Neural crest cell (in vitro differentiated cells): Measurements from ENCODE around the gene CIROP. TPM values are rescaled to one million over a fixed set of nuclear protein-coding genes. Genes with fewer than 3 reads are reported as not detected.

ENCODE experiments used
- DNase-seq: peaks from one replicate; pipeline ENCODE4 v3.0.0; 2021; ENCODE audit warnings: low read depth, mixed read lengths, low spot score
- H3K27ac Mint-ChIP-seq: one replicate; pipeline ENCODE4 v1.8.0; 2021; ENCODE audit warnings: mild to moderate bottlenecking, mixed read lengths; ENCODE audit not compliant: unreplicated experiment
- H3K27me3 Mint-ChIP-seq: 2 replicates; pipeline ENCODE4 v1.8.0; 2021; ENCODE audit warnings: low read depth, mild to moderate bottlenecking, mixed read lengths
- H3K36me3 Mint-ChIP-seq: 2 replicates; pipeline ENCODE4 v1.8.0; 2021; ENCODE audit warnings: low read depth, mild to moderate bottlenecking, mixed read lengths
- H3K4me1 Mint-ChIP-seq: 2 replicates; pipeline ENCODE4 v1.8.0; 2021; ENCODE audit warnings: mixed read lengths
- H3K4me3 Mint-ChIP-seq: one replicate; pipeline ENCODE4 v1.8.0; 2021; ENCODE audit warnings: mild to moderate bottlenecking, mixed read lengths
- H3K9me3 Mint-ChIP-seq: 2 replicates; pipeline ENCODE4 v1.8.0; 2021; ENCODE audit warnings: mixed read lengths
- total RNA-seq: library from RNA; stranded (reverse); gene quantifications from 2 replicates; pipeline ENCODE4 v1.2.1, GENCODE V29; 2021
- TF ChIP-seq, protein P1 (sequence below): fragments of 200-600 bp; sonication (generic); conservative IDR thresholded peaks from 2 replicates; pipeline ENCODE4 v1.5.0; 2021; ENCODE audit warnings: antibody characterized with exemption, mild to moderate bottlenecking

The CIROP gene
- total RNA-seq, 1 donor from 2014 or later = not detected

DNA sequence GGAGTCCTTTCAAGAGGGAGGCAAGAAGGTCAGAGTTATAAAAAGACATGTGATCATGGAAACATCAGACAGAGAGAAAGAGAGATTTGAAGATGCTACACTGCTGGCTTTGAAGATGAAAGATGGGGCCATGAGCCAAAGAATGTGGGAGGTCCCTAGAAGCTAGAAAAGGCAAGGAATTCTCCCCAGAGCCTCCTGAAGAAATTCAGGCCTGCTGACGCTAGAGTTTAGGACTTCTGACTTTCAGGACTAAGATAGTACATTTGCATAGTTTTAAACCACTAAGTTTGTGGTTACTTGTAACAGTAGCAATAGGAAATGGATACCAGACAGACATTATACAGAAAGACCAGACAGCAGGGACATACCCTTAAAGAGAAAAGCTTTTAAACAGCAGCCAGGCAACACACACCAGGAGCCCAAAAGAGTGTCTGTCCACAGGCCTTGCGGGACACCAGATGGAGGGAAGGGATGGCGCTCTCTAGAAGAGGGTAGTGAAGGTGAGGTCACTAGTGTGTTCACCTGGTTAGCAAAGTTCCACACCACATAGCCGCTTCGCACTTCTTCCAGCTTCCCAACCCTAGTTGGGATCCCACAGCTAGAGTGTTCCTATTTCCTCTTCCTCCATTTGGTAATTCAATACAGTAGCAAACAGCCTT lies 43.9 kb upstream of the CIROP start:
- Mint-ChIP-seq H3K27ac (no peak overlapping the region), H3K4me1 (peaks cover 1% of the 10 kb centered on the region), H3K27me3 (no peaks in the 10 kb centered on the region), H3K4me3 (no peak overlapping the region), H3K36me3 (no peaks in the 10 kb centered on the region), H3K9me3 (peaks cover 3% of the 10 kb centered on the region)
- TF ChIP-seq, protein P1, sequence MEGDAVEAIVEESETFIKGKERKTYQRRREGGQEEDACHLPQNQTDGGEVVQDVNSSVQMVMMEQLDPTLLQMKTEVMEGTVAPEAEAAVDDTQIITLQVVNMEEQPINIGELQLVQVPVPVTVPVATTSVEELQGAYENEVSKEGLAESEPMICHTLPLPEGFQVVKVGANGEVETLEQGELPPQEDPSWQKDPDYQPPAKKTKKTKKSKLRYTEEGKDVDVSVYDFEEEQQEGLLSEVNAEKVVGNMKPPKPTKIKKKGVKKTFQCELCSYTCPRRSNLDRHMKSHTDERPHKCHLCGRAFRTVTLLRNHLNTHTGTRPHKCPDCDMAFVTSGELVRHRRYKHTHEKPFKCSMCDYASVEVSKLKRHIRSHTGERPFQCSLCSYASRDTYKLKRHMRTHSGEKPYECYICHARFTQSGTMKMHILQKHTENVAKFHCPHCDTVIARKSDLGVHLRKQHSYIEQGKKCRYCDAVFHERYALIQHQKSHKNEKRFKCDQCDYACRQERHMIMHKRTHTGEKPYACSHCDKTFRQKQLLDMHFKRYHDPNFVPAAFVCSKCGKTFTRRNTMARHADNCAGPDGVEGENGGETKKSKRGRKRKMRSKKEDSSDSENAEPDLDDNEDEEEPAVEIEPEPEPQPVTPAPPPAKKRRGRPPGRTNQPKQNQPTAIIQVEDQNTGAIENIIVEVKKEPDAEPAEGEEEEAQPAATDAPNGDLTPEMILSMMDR = no peak
- DNase-seq = no peak

DNA sequence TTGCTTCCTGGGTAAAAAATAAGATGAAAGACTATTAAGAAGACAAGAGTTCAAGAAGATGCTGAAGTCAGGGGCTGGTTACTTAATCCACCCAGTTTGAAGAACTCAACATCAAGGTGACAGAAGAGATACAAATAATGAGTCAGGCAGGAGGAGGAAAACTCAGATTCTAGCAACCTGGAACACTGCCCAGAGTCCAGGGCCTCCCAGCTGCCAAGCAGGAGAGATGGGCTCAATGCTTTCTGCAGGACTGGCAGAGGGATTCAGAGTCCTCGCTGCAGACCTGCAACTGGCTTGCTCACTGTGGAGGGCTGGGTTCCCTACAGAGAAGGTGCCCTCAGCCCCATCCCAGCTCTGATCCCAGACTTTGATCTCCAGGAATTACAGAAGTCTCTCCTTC lies 42.9 kb upstream of the CIROP start:
- TF ChIP-seq, protein P1 = no peak
- no peak for DNase-seq
- no peaks in the 10 kb centered on the region for H3K36me3 Mint-ChIP-seq

DNA sequence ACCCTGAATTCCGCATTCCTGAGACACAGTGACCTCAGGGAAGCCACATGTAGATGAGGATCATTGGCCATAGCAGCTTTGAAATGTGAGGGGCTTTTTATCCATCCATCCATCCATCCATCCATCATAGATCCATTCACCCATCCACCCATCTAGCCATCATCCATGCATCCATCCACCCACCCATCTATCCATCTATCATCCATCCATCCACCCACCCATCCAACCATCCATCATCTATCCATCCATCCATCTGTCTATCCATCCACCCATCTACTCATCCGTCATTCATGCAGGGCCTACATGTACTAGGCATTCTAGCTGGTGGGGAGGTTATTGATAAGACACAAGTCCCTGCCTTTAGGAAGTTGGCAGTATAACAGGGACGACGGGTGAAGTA lies 42.2 kb upstream of the CIROP start:
- Mint-ChIP-seq H3K27me3 (no peaks in the 10 kb centered on the region), H3K9me3 (peaks cover 3% of the 10 kb centered on the region), H3K4me1 (no peaks in the 10 kb centered on the region), H3K4me3 (no peak overlapping the region), H3K27ac (no peak overlapping the region), H3K36me3 (no peaks in the 10 kb centered on the region)
- TF ChIP-seq, protein P1 = no peak
- no peak for DNase-seq

More for the DNA sequence above, 42.9 kb upstream of the CIROP start:
- Mint-ChIP-seq H3K4me3 (no peak overlapping the region), H3K4me1 (no peaks in the 10 kb centered on the region), H3K27me3 (no peaks in the 10 kb centered on the region), H3K27ac (no peak overlapping the region), H3K9me3 (peaks cover 3% of the 10 kb centered on the region)

DNA sequence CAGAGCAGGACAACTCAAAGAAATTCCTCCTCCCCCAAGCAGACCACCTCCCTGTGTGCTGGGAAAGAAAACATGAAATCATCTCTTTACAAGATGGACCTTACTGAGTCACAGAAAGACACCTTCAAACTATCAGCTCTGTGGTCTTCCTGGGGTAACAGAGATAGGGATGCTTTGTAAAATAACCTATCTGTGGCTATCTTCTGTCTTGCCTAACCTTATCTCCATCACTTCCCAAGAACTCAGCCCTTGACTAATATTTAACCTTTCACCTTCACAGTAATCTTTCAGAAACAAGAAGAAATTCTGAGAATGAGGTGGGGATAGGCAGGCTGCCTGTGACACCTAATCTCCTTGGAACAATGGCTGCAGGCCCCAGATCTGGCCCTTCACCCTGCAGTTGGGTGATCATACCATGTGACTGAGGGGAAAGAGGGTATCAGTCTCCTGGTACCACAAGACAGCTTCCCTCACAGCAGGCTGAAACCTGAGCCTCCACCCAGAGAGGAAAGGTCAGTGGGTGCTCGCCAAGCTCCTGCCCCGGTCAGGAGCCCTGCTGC lies 41.6 kb upstream of the CIROP start:
- DNase-seq = no peak
- H3K4me3 Mint-ChIP-seq = no peak overlapping the region
- no peak overlapping the region for H3K27ac Mint-ChIP-seq
- H3K9me3 Mint-ChIP-seq = peaks cover 3% of the 10 kb centered on the region
- H3K27me3 Mint-ChIP-seq = no peaks in the 10 kb centered on the region
- TF ChIP-seq, protein P1 = no peak
- H3K4me1 Mint-ChIP-seq = no peaks in the 10 kb centered on the region
- H3K36me3 Mint-ChIP-seq = no peaks in the 10 kb centered on the region

DNA sequence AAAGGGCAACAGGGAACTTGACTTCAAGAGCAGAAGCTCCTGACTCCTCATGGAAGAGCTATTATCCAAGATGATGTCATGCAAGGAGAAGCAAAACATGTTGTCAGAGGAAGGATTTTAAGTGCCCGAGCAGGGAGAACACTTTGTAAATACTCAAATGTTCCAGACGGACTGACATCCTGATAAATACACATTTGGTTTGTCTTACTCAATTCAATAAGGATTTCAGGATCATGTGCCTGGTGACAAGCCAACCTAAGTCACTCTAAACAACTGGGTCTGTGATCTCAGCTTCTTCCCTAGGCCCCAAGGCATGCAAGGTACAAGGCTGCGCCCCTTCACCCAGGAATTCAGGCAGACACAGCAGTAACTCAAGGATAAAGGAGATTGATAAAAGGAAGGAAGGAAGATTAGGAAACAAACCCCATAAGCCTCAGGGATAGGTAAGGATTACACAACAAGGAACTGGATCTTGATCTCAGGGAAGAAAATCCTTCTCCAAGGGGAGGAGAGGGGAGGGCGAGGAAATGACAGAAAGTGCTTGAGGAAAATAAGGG lies 41.1 kb upstream of the CIROP start:
- TF ChIP-seq, protein P1 = no peak
- DNase-seq = no peak
- Mint-ChIP-seq H3K36me3 (no peaks in the 10 kb centered on the region), H3K9me3 (peaks cover 3% of the 10 kb centered on the region), H3K27ac (no peak overlapping the region), H3K4me3 (no peak overlapping the region), H3K27me3 (no peaks in the 10 kb centered on the region), H3K4me1 (no peaks in the 10 kb centered on the region)
